Caco-2 (cell line): Measurements from ENCODE around the gene NTNG1. TPM values are rescaled to one million over a fixed set of nuclear protein-coding genes. Genes with fewer than 3 reads are reported as not detected.
"Not testable (repeated sequence)": the region's sequence is repeated elsewhere in the genome, so short reads cannot be mapped to it uniquely, and the experiment has no call there.

Experiments used
- BruUV-seq: library from RNA; stranded (reverse); fragments of 400-500 nt; replicated peaks from 2 replicates; lab custom pipeline; 2021; lab: Mats Ljungman, UMichigan
- CTCF ChIA-PET: fragments of 300-600 bp; sonication (Branson Sonifier 250); formaldehyde crosslinking; loops from one replicate; lab custom pipeline; 2022; ENCODE audit warnings: antibody characterized with exemption; lab: Charles Lee
- POLR2A ChIA-PET: fragments of 300-600 bp; sonication (Branson Sonifier 250); formaldehyde crosslinking; loops from one replicate; lab custom pipeline; 2022; ENCODE audit warnings: antibody characterized with exemption; lab: Charles Lee
- DNase-seq, 2 experiments: peaks; one replicate each; pipeline versions ENCODE4 v3.0.0 to v3.0.0-alpha.2; 2020 to 2022
- H3K27me3 ChIP-seq: replicated peaks from 2 replicates; pipeline ENCODE4 v1.6.0; 2011; ENCODE audit warnings: low read length; ENCODE audit not compliant: control insufficient read depth, insufficient read depth
- H3K36me3 ChIP-seq: 2 replicates; pipeline ENCODE4 v1.5.1; 2011; ENCODE audit warnings: low read length; ENCODE audit not compliant: control insufficient read depth, insufficient read depth
- H3K4me1 ChIP-seq: fragments of 250-450 bp; sonication (Bioruptor Pico); 2 replicates; pipeline ENCODE4 v1.5.1; 2020; ENCODE audit warnings: mild to moderate bottlenecking
- H3K4me3 ChIP-seq: 2 replicates; pipeline ENCODE4 v1.5.1; 2011; ENCODE audit warnings: low read depth, mild to moderate bottlenecking, control low read depth, low read length
- H3K9me3 ChIP-seq: fragments of 250-450 bp; sonication (Bioruptor Pico); 2 replicates; pipeline ENCODE4 v1.5.1; 2020; ENCODE audit warnings: mild to moderate bottlenecking, moderate library complexity
- H3K27ac Mint-ChIP-seq: one replicate; pipeline ENCODE4 v1.8.0; 2022; ENCODE audit warnings: mixed read lengths; ENCODE audit not compliant: unreplicated experiment
- H3K27me3 Mint-ChIP-seq: one replicate; pipeline ENCODE4 v1.8.0; 2022; ENCODE audit warnings: mixed read lengths; ENCODE audit not compliant: insufficient read depth, unreplicated experiment
- H3K36me3 Mint-ChIP-seq: one replicate; pipeline ENCODE4 v1.8.0; 2022; ENCODE audit warnings: mild to moderate bottlenecking, mixed read lengths; ENCODE audit not compliant: insufficient read depth, unreplicated experiment
- H3K4me1 Mint-ChIP-seq: one replicate; pipeline ENCODE4 v1.8.0; 2022; ENCODE audit warnings: low read depth, mixed read lengths; ENCODE audit not compliant: unreplicated experiment
- H3K4me3 Mint-ChIP-seq: one replicate; pipeline ENCODE4 v1.8.0; 2022; ENCODE audit warnings: mild to moderate bottlenecking, moderate library complexity, mixed read lengths; ENCODE audit not compliant: unreplicated experiment
- H3K9me3 Mint-ChIP-seq: one replicate; pipeline ENCODE4 v1.8.0; 2022; ENCODE audit warnings: mixed read lengths; ENCODE audit not compliant: unreplicated experiment
- intact Hi-C: fragments of 100-400 bp; cut with micrococcal nuclease; formaldehyde crosslinking; loops from one replicate; pipeline ENCODE4 v1.10.0; 2022; ENCODE audit not compliant: unreplicated experiment
- total RNA-seq: library from RNA; stranded (reverse); gene quantifications from 2 replicates; pipeline ENCODE4 v1.2.3, GENCODE V29; 2022
- TF ChIP-seq, protein P1 (sequence below), 2 experiments: fragments of 200-600 bp in 1 of 2; IDR thresholded peaks; 1 replicate in 1 of 2; 2 replicates in 1 of 2; pipeline versions ENCODE4 v1.5.1 to v1.8.0; 2011 to 2022; ENCODE audit warnings: antibody characterized with exemption in 1 of 2, control low read depth in 1 of 2, inconsistent platforms in 1 of 2, low read depth in 1 of 2, low read length in 1 of 2, mild to moderate bottlenecking in 1 of 2, moderate library complexity in 1 of 2; ENCODE audit not compliant: insufficient read depth in 1 of 2, severe bottlenecking in 1 of 2, unreplicated experiment in 1 of 2

NTNG1 gene
- total RNA-seq, 1 experiment from 2014 or later: not detected

- H3K4me3 Mint-ChIP-seq: no peak overlapping the region
- no peak for DNase-seq
- intact Hi-C loops: no loop called here
- H3K4me1 Mint-ChIP-seq: no peaks in the 10 kb centered on the region
- H3K27me3 Mint-ChIP-seq: no peaks in the 10 kb centered on the region
- H3K27ac Mint-ChIP-seq: no peak overlapping the region
- no peaks in the 10 kb centered on the region for H3K9me3 Mint-ChIP-seq
- no TSS peak for BruUV-seq
- ChIA-PET CTCF (no interaction called here), POLR2A (no interaction called here)
- H3K36me3 Mint-ChIP-seq: no peaks in the 10 kb centered on the region
- no peaks in the 10 kb centered on the region for H3K9me3 ChIP-seq
- H3K4me3 ChIP-seq: no peak overlapping the region
- no peaks in the 10 kb centered on the region for H3K36me3 ChIP-seq
- TF ChIP-seq, protein P1, sequence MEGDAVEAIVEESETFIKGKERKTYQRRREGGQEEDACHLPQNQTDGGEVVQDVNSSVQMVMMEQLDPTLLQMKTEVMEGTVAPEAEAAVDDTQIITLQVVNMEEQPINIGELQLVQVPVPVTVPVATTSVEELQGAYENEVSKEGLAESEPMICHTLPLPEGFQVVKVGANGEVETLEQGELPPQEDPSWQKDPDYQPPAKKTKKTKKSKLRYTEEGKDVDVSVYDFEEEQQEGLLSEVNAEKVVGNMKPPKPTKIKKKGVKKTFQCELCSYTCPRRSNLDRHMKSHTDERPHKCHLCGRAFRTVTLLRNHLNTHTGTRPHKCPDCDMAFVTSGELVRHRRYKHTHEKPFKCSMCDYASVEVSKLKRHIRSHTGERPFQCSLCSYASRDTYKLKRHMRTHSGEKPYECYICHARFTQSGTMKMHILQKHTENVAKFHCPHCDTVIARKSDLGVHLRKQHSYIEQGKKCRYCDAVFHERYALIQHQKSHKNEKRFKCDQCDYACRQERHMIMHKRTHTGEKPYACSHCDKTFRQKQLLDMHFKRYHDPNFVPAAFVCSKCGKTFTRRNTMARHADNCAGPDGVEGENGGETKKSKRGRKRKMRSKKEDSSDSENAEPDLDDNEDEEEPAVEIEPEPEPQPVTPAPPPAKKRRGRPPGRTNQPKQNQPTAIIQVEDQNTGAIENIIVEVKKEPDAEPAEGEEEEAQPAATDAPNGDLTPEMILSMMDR (IDR thresholded peaks at IDR 0.05; ENCODE audit: insufficient read depth in 1 of 2, low read depth in 1 of 2, low read length in 1 of 2, severe bottlenecking in 1 of 2, unreplicated experiment in 1 of 2): no peak
- H3K4me1 ChIP-seq: no peaks in the 10 kb centered on the region
- no peaks in the 10 kb centered on the region for H3K27me3 ChIP-seq
Measured at GRCh38 chr1:107230121-107230520, 89.3 kb downstream of the NTNG1 start.

GRCh38 chr1:107231291-107231690 lies 90.5 kb downstream of the NTNG1 start:
- DNase-seq: no peak
- CTCF ChIA-PET: no interaction called here

GRCh38 chr1:107232426-107232825 lies 91.6 kb downstream of the NTNG1 start:
- CTCF ChIA-PET: no interaction called here
- POLR2A ChIA-PET: no interaction called here
- BruUV-seq: no TSS peak

More at GRCh38 chr1:107231291-107231690, 90.5 kb downstream of the NTNG1 start:
- Histone ChIP-seq H3K4me3 (no peak overlapping the region), H3K4me1 (no peaks in the 10 kb centered on the region), H3K27me3 (no peaks in the 10 kb centered on the region), H3K36me3 (no peaks in the 10 kb centered on the region), H3K9me3 (no peaks in the 10 kb centered on the region)
- no TSS peak for BruUV-seq
- Mint-ChIP-seq H3K9me3 (peaks cover 6% of the 10 kb centered on the region), H3K4me3 (no peak overlapping the region), H3K27ac (no peak overlapping the region), H3K36me3 (no peaks in the 10 kb centered on the region), H3K4me1 (no peaks in the 10 kb centered on the region), H3K27me3 (no peaks in the 10 kb centered on the region)
- POLR2A ChIA-PET: no interaction called here
- intact Hi-C loops: no loop called here
- TF ChIP-seq, protein P1 (IDR thresholded peaks at IDR 0.05; ENCODE audit: insufficient read depth in 1 of 2, low read depth in 1 of 2, low read length in 1 of 2, severe bottlenecking in 1 of 2, unreplicated experiment in 1 of 2): no peak

GRCh38 chr1:107236760-107237159 lies 95.9 kb downstream of the NTNG1 start:
- H3K9me3 Mint-ChIP-seq: peaks cover 13% of the 10 kb centered on the region
- DNase-seq, POLR2A ChIA-PET, H3K27ac Mint-ChIP-seq, CTCF ChIA-PET, intact Hi-C loops, H3K36me3 Mint-ChIP-seq, H3K4me3 Mint-ChIP-seq, H3K27me3 Mint-ChIP-seq, H3K4me3 ChIP-seq, H3K36me3 ChIP-seq, H3K4me1 ChIP-seq, H3K9me3 ChIP-seq, H3K4me1 Mint-ChIP-seq, H3K27me3 ChIP-seq, BruUV-seq: not testable (repeated sequence)

More at GRCh38 chr1:107232426-107232825, 91.6 kb downstream of the NTNG1 start:
- H3K36me3 ChIP-seq: no peaks in the 10 kb centered on the region
- no peaks in the 10 kb centered on the region for H3K27me3 ChIP-seq
- no peaks in the 10 kb centered on the region for H3K27me3 Mint-ChIP-seq
- no peaks in the 10 kb centered on the region for H3K9me3 ChIP-seq
- intact Hi-C loops: no loop called here
- H3K4me1 Mint-ChIP-seq: no peaks in the 10 kb centered on the region
- no peaks in the 10 kb centered on the region for H3K4me1 ChIP-seq
- no peak overlapping the region for H3K27ac Mint-ChIP-seq
- H3K4me3 Mint-ChIP-seq: no peak overlapping the region
- DNase-seq: no peak
- no peaks in the 10 kb centered on the region for H3K36me3 Mint-ChIP-seq
- H3K9me3 Mint-ChIP-seq: peaks cover 13% of the 10 kb centered on the region
- TF ChIP-seq, protein P1 (IDR thresholded peaks at IDR 0.05; ENCODE audit: insufficient read depth in 1 of 2, low read depth in 1 of 2, low read length in 1 of 2, severe bottlenecking in 1 of 2, unreplicated experiment in 1 of 2): no peak
- H3K4me3 ChIP-seq: no peak overlapping the region
